ENCODE results near the gene SLC25A33.
"Not testable (repeated sequence)": the region's sequence is repeated elsewhere in the genome, so short reads cannot be mapped to it uniquely, and the experiment has no call there.

The SLC25A33 gene

GRCh38 chr1:9539165-9539828 lies at the start of gene SLC25A33:
Gene SLC25A33, plus strand, starts transcription at chr1:9539465. Its CDS starts 227 bp downstream, at chr1:9539692.
- peak; percentile 99 for DNase-seq

DNA sequence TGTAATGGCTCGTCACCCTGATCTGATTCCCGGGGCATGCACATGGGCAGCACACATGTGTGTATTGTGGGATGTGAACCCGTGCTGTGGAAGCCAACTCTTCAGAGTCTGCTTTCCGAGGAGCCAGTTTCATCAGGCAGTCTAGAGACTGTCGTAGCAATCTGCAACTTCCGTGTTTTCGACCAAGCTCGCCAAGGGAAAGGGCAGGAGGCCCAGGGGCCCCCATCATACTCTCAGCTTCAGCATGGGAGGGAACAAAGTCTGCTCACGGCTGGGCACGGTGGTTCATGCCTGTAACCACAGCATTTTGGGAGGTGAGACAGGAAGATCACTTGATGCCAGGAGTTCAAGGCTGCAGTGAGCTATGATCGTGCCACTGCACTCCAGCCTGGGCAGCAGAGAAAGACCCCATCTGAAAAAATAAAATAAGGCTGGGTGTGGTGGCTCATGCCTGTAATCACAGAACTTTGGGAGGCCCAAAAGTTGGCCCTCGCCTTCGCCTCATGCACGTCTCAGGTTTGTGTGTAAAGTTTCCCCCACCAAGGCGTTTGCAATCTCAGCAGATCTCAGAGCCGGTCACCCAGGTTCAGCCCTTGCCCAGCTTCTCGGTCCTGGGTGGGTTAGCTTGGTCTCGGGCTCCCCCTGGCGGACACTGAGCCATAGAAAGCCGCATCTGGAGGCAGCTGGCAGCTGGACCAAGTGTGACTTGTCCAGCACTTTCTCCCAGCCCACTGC lies 48.5 kb upstream of the SLC25A33 start:
- DNase-seq: peak; percentile 85

GRCh38 chr1:9493326-9493725 lies 45.9 kb upstream of the SLC25A33 start:
- DNase-seq: no peak

- peak; percentile 64 for DNase-seq
These were observed 44.1 kb upstream of the SLC25A33 start for GRCh38 chr1:9494936-9495758.

DNA sequence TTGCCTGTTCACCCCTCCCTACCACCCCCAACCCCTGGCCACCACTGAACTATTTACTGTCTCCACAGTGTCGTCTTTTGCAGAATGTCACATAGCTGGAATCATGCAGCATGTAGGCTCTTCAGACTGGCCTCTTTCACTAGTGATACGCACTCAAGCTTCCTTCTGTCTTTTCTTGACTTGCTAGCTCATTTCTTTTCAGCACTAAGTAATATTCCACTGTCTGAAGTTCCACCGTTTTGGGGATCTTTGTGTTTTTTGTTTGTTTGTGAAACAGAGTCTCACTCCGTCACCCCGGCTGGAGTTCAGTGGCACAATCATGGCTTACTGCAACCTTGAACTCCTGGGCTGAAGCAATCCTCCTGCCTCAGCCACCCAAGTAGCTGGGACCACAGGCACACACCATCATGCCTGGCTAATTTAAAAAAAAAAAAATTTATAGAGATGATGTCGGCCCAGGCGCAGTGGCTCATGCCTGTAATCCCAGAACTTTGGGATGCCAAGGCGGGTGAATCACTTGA lies 43.4 kb upstream of the SLC25A33 start:
- no peak for DNase-seq

DNA sequence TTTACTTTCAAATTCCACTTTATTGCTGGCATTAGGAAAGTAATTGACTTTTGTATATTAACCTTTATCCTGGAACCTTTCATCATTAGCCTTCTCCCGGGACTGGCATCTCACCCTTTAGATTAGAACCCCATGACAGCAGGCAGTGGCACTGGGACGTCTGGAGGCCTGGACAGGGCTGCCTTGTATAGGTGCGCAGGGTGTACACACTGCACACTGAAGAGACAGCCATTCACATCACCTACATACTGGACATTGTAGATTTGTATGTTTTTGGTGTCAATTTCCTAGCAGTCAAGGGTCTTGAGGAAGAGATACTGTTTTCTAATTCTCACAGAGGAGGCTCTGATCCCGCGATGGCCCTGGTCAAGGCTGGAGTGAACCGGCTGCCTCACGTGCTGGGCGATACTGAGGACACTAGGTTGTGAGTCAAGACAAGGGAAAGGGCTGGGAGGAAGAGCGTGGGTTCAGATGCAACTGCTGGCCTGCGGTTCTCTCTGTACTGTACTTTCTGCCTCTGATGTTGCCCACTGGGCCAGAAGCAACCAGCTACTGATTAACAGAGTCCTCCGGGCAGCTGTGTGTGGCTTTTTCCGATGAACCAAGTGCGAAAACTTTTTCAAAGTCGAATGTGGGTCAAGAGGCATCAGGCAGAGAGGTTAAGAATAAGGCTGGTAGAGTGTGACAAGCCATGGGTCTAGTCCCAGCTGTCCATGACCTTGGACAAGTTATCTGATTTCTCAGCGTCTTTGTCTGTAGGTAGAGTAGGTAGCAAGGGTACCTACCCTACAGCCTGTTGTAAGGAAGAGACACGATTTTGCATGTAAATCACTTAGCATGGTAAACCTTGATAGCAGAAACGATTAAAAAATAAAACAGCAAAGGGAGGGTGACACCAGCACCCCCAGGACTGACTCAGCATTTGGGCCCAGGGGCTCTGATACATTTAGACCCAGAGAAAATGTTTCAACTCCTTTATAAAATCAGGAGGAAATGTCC lies 38.2 kb upstream of the SLC25A33 start:
- DNase-seq: no peak

GRCh38 chr1:9503001-9503675 lies 36.1 kb upstream of the SLC25A33 start:
- DNase-seq: no peak

DNA sequence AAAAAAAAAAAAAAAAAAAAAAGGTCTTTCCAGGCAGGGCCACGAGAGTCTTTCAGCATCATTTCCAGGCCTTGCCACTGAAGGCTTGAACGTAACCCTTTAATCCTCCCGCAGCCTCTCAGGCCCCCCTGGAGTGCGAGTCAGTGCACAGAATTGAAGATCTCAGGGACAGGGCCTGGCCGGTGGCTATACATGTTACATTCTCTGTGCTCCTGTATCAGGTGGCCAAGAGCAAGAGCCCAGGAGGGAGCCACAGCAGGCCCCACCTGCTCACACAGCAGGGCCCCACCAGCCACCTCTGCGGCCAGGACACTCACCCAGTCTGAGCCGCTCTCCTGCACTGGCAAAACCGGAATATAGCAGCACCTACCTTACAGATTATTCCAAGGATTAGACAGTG lies 34.1 kb upstream of the SLC25A33 start:
- DNase-seq: no peak

DNA sequence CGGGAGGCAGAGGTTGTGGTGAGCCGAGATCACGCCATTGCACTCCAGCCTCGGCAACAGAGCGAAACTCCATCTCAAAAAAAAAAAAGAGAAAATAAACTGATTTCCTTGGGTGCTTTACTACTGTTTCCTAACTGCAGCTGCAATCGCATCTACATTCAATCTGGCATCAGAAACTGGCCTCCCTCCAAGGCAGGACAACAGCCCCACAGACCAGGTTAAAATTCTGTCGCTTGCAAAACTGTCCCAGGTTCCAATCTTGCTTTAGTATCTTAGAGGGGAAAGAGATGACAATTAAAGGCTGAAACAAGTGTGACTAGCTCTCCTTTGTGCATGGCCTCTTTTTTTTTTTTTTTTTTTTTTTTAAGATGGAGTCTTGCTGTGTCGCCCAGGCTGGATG lies 32.4 kb upstream of the SLC25A33 start:
- DNase-seq: no peak

- no peak for DNase-seq
These were observed 29.1 kb upstream of the SLC25A33 start for GRCh38 chr1:9510130-9510529.

GRCh38 chr1:9515550-9515949 lies 23.7 kb upstream of the SLC25A33 start:
- DNase-seq: not testable (repeated sequence)

GRCh38 chr1:9518454-9518998 lies 20.7 kb upstream of the SLC25A33 start:
- DNase-seq: no peak

GRCh38 chr1:9520411-9520810 lies 18.9 kb upstream of the SLC25A33 start:
- no peak for DNase-seq

DNA sequence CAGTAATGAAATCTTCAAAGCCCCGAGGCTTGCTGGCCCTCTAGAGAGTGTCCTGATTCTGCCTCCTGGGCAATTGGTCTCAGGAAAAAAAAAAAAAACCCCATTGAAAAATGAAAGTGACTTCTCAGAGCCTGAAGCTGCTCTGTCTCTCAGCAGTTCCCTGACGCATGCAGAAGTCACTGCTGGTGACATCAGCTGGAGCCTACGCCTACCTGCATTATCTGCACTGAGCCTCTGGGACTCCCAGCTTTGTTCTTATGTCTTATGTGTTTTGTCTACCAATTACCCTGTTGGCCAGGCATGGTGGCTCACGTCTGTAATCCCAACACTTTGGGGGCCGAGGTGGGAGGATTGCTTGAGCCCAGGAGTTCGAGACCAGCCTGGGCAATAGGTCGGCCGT lies 10.1 kb upstream of the SLC25A33 start:
- no peak for DNase-seq

DNA sequence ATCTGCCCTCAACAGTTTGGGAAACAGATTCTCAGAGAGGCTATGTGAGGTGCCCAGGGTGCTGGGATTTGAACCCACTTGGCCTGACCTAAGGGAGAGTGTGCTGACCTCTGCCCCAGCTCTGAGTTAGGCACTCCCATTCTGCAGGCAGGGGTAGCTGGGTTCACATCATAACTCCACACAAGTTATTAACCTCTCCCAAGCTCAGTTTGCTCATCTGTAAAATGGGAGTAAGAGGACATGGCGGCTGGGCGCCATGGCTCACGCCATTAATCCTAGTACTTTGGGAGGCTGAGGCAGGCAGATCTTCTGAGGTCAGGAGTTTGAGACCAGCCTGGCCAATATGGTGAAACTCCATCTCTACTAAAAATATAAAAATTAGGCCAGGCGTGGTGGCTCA lies 8.9 kb upstream of the SLC25A33 start:
- DNase-seq: no peak

- DNase-seq: no peak
These were observed 4.3 kb upstream of the SLC25A33 start for GRCh38 chr1:9534953-9535352.

DNA sequence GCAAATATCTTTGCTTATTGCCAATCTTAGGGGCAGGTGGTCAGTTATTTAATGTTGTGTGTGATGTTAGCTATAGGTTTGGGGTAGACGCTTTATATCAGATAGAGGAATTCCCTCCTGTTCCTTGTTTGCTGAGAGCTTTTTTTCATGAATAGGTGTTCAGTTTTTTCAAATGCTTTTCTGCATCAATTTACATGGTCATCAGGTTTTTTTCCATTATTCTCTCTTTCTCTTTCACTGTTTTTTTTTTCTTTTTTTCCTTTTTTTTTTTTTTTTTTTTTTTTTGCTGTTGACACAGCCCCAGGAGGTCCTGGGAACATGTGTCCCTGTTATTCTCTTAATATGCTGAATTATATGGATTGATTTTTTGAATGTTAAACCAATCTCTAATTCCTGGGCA lies 3.0 kb upstream of the SLC25A33 start:
- no peak for DNase-seq

DNA sequence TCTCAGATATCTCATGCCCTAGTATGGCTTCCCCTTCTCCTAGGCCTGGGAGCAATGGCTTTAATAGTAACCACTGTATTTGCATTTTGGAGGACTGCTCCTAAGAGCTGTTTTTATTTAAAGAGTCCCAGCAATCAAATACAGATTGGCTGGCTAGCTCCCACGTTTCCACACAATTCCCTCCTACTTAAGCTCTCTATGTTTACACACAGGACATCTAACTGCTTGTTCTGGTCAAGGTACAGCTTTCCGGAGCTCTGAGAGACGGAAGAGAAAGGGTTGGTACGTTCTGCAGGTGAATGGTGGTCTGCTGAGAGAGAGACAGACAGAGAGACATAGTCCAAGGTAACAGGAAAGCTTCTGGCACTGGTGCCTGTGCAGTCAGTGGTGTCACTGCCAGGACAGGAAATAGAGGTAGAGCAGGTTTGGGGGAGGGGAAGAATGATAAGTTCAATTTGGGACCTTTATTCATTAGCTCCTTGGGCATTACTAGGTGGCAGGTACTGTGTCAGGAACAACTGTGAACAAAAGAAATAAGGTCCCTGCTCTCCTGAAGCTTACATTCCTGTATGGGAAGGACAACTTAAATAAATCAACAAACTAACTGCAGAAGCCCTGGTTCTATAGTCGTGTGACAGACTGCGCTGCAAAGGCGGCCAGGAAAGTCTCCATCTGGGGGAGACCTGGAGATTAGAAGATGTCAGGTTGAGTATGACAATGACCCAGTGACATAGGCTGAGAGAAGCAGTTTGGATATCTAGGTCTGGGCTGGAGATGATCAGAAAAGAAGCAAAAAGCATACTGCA lies 1.2 kb upstream of the SLC25A33 start:
- DNase-seq: no peak

DNA sequence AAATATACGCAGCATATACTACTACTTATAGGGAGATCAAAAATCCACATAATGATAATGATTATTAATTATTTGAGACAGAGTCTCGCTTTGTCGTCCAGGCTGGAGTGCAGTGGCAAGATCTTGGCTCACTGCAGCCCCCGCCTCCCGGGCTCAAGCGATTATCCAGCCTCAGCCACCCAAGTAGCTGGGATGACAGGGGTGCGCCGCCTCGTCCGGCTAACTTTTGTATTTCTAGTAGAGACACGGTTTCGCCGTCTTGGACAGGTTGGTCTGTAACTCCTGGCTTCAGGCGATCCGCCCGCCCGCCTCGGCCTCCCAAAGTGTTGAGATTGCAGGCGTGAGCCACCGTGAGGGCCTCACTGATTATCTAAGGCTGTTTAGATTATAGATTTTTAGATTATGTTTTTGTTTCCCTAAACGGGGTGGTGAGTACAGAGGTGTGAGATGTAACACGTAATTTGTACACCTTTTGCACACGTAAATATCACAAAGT lies 548 bp upstream of the SLC25A33 start:
- no peak for DNase-seq

Data from activated CD4-positive, alpha-beta T cell treated with anti-CD3 and anti-CD28 coated beads, Interleukin-2, amount 50 U/mL, for 16 hours (primary cell).